NCI-H69 (cell line): Measurements from ENCODE around the gene HELQ.

Source experiments
- DNase-seq: peaks from one replicate; lab custom pipeline; 2025; lab: John Stamatoyannopoulos, UW

Gene HELQ

DNA sequence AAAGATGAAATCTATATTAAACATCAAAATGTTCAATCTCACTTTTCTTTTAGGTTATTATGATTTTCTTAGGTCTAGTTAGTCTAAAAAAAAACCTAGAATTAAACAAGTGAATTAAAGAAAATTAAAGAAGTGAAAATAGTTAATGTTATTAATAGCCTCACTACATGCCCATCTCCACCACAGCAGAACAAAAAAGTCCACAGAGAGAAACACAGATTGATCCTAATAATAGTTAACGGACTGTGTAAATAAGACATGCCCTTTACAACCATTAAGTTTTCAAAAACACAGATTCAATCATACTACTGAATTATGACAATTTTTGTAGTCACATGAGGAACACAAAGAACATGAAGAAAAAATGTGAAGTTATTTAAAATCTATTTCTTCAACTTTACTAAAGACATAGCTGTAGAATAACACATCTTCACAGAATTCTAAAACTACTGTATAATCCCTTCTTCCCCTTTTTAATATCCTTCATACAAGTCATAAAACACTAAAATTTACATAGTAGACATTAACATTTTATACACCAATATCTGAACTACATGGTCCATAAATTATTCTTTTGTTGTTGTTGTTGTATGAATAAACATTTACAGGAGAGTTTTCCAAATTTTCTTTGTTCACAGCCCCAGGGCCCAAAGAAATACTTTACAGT lies 15.3 kb downstream of the HELQ start:
- no peak for DNase-seq

DNA sequence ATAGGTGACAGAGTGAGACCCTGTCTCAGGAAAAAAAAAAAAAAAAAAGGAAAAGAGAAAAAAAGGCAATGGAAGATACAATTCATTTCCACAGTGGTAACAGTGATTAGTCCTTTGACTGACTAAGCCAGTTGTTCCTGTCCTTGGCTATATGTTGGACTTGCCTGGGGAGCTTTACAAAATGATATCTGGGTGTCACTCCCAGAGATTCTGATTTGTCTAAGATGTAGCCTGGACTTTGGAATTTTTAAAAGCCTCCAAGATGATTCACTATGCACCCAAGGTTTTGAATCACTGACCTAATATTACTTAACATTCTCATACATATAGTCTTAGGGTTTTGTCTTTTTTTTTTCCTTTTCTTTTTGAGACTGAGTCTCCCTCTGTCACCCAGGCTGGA lies 16.9 kb downstream of the HELQ start:
- DNase-seq, result no peak

DNA sequence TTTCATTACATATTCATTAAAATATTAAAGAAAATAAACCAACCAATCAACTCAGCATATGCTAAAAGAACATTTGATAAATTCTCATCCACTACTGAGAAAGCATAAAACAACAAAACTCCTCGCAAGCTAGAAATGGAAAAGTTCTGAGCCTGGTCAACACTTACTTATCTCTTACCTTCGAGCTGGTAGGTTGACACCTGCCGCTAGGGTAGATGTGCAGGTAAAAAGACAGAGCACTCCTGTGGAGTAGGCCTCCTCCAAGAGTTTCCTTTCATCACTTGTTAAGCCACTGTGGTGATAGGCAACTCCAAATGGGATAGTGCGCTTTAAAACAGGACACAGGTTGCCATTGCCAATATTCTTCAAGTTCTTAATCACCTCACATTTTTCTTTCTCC lies 18.9 kb downstream of the HELQ start:
- no peak for DNase-seq

DNA sequence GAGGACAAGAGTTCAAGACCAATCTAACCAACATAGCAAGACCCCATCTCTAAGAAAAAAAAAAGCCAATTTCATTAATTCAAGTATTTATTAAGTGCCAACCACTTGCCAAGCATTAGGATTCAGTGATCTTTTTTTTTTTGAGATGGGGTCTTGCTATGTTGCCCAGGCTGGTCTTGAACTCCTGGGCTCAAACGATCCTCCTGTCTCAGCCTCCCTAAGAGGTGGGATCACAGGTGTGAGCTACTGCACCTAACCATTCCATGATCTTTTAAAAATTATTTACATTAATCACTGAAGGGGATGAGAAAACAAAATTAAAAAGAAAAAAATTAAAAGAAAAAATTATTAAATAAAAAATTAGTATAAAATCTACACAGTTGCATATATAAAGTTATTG lies 24.4 kb downstream of the HELQ start:
- DNase-seq, result no peak

DNA sequence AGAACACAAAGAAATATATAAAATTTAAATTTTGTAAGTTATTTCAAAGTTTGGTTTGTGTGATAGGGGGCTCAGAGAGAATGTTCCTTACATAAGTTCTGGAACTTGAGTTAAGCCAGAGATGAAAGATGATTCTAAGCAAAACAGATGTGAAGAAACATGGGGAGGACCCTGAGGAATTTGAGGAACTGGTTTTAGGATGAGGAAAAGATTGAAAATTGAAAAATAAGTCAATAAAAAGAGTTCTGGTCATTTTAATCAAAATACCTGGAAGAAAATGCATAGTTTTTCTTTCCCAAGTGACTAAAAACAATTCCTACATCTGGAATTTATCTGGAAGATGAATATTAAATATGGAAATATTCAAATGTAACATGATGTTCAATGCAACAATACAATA lies 37.4 kb downstream of the HELQ start:
- DNase-seq, result no peak

DNA sequence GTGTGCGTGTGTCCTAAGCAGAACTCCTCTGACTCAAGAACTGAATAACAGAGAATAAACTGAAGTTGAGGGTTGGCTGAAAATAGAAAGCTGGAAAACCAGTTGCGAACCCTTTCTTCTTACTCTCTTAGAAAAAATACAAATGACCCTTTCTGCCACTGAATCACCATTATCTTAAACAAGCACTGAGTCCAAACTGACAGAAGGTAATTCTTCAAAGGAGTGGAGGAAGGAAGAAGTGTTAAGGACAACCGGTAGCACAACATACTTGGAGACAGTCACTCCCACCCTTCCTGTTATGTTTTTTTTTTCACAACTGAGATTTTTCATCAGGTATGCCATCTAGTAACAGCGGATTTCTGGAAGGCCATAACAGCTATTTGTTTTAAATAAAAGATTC lies 38.1 kb downstream of the HELQ start:
- no peak for DNase-seq

DNA sequence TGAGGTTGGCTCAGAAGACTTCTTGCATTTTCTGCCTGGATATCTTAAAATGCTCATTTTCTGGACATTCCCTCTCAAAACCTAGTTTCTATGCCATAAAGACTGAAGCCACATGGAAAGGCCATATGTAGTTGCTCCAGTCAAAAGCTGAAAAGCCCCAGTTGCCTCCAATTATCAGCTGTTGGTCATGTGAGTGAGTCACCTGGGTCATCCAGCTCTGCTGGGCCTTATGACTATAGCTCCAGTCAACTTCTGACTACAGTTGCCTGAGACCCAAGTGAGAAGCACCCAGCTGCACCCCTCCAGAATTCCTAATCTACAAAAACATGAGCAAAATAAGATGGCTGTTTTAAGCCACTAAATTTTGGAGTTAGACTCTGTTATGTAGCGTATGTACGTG lies 41.9 kb downstream of the HELQ start:
- DNase-seq, result no peak

DNA sequence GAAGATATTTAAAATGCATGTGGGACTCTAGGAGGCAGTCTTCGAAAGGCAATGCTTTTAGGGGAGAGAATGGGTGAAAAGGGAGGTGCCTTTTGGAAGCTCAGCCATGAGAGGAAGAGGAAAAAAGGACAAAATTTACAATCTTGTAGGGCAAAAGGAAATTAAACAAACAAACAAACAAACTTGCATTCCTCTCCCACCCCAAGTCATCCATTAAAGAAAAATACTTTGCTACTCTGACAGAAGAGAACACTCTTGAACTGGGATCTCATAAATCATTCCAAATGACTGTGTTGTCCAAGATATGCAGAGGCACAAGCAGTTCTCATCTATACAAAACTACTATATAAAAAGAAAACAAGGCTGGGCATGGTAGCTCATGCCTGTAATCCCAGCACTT lies 46.7 kb downstream of the HELQ start:
- no peak for DNase-seq

DNA sequence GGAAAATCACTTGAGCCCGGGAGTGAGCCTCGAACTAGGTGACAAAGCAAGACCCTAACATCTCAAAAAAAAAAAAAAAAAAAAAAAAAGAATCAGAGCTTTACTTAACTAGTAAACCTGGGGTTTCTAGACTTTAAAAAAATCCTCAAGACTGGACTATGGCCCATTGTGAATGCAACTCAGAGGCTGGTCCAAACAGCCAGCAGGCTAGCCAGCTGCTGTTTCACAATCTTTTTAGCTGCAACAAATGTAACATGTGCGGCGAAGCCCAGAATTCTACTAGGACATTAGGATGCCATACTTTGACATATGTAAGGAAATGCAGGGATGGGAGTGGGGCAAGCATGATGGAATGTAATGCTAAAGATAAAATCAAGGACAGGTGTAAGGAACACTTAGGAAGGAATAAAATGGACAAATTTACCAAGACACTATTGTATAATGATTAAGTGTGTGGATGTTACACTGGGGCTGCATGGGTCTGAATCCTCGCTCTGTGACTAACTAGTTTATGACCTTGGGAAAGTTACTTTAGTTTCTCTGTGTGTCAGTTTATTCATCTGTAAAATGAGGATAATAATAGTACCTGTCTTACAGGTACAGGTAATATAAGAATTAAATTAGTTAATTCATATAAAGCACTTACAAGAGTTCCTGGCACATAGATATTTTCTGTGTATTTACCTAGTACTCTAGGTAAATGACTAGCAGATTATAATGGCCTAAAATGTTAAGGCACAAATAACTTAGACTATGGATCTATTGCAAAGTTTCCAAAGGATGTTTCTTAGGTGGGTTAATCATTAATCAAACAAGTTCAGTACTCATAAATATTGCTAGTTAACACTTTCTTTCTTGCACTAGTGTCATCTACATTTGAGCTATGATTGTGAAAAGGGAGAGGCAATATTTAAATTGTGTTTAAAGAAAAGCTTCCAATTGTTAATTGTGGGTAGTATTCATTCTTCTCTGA lies 49.5 kb downstream of the HELQ start:
- DNase-seq, result no peak

DNA sequence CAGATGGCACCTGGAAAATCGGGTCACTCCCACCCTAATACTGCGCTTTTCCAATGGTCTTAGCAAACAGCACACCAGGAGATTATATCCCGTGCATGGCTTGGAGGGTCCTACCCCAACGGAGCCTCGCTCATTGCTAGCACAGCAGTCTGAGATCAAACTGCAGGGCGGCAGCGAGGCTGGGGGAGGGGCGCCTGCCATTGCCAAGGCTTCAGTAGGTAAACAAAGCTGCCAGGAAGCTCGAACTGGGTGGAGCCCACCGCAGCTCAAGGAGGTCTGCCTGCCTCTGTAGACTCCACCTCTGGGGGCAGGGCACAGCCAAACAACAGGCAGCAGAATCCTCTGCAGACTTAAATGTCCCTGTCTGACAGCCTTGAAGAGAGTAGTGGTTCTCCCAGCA lies 57.5 kb downstream of the HELQ start:
- peak; percentile 46 for DNase-seq

DNA sequence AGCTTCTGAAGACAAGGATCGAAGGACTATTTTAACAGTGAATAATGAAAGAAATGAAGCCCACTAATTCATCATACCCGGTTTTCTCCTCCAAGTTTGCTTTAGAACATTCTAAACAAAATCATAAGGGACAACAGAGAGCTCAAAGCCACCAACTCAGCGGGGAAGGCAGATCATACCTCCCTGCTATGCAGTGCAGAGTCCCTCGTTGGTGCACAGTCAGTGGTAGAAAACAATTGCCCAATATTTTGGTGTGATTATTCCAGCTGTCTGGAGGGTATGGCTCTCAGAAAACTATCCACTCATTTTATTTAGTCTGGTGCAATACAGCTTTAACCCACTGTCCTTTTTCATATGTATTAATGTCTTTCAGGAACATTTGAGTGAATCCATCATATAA lies 61.7 kb downstream of the HELQ start:
- no peak for DNase-seq

DNA sequence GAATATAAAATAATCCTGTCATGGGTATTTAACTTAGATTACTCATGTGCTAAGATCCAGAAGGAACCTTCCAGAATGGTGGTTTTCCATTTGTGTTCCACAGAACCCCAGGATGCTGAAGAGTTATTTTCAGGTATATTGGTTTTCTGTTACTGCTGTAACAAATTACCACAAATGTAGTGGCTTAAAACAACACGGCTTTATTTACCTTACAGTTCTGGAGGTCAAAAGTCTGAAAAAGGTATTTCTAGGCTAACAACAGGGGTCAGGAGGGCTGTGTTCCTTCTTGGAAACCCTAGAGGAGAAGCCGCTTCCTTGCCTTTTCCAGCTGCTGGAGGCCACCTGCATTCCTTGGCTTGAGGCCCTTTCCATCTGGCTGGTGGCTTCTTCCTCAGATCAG lies 63.1 kb downstream of the HELQ start:
- DNase-seq, result no peak

DNA sequence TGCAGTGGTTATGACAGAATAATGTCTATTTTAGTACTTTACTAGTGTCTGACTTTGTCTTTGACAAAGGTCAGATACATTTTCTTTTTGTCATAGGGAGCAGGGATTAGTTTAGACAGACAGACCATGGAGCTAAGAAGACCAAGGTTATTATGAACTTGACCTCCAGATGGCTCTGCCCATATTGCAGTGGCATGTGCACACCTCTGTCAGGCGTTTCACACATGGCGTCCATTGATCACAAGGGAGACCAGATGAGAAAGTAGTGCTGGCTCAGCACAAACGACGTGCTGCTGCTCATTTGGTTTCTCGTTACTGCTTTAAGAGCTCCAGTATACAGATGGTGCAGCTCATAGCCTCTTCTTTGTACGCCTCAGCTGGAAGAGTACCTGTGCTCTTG lies 64.7 kb downstream of the HELQ start:
- DNase-seq, result no peak

DNA sequence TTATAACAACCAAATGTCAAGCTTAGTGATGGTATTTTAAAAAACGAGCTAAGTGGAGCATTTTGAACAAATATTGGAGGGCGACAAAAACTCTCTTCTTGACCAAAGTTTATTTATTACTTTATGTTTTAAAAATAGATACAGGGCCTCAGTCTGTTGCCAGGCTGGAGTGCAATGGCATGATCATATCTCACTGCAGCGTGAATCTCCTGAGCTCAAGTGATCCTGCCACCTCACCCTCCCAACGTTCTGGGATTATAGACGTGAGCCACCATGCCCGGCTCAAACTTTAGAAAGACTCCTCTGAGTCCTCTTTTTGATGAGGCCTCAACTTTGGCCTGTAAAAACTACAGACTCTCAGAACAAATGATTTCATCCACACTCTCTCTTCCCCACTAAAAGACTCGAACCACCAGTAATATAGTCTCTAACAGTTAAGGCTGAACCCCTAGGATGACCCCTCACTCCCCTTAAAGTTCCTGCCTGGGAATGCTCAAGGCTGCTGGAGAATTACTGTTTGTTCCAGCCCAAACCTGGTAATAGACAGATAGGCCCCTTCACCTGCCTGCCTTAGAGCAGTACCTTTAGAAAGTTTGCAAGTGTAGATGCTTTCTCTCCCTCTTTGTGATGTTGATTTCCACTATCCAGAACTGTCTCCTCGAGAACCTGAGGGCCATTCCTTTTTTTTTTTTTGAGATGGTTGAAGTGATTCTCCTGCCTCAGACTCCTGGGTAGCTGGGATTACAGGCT lies 65.7 kb downstream of the HELQ start:
- DNase-seq, result no peak

DNA sequence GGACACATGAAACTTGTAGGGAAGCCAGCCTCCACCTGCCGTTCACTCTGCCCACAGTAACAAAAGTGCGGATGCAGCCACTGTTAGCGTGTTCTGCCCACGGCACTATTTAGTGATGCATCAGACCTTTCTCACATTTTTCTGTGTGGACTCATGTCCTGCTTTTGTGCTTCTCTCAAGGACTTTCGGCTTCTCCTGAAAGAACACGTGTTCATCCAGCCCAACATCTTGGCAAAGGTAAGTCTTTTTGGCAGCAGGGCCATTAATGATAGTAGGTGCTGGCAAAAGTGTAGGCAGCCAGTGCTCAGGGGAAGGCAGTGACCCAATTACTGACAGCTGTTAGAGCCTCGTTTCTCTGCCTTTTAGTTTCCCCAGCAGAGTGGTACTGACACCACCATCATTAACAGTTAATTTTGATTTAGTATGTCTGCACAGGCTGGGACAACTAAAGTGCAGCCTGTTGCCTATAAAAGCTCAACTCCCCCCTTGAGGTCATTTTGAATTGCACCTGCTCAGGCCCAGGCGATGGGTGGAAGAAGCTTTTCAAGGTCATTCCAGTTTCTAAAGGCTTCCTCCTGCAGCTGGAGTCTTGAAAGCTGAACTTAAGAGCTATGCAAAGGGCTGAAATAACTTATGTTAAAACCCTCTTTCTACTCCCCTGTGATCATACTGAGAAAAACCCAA lies 66.4 kb downstream of the HELQ start:
- peak; percentile 1 for DNase-seq

DNA sequence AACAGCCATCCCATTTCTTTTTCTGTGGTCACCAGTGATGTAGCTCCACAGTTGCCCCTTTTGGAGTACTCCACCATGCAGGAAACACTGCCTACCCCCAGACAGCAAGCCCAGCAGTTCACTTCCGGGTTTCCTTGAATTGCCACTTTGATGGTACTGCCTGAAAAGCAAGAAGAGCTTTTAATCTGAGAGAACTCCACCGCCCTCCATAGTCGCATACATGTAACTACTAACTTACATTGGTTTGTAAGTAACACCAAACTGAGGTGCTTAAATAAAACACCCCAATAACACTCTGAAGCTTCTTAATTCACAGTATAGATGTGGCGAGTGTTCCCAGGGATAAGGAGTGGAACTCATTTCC lies 67.3 kb downstream of the HELQ start:
- DNase-seq, result peak; percentile 10

DNA sequence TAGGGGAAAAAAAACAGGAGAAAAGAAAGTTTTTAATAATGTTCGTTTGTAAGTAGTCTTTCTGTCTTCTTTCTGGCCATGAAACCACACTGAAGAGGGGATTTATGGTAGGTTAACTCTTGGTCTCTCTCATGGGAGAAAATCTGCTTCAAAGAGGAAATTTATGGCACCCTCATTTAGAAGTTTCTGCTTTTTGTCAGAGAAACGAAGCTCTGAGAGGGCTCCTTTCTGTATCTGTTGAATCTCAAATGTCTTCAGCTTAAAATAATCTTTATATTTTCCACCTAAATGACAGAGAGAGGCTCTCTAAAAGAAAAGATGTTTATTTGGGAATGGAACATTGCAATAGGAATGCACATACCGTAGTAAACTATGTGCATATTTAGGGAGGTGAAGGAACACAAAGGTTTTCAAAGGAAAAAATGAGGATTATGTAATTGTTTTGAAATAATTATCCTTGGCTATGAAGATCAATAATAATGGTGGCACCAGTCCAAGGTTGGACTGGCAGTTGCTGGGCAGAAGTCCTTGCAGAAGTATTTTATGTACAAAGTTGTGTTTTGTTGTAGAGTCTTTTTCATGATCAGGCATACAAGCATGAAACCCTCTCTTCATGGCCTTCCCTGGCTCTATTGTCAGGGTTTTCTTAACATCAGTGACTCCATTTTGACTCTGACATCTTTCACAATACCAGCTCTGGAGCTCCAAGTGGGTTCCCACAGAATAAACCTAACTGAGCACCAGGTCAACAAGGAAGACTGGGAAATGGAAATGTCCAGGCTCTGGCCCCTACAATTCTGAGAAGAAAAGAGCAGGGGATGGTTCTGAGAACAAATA lies 67.9 kb downstream of the HELQ start:
- DNase-seq, result no peak

DNA sequence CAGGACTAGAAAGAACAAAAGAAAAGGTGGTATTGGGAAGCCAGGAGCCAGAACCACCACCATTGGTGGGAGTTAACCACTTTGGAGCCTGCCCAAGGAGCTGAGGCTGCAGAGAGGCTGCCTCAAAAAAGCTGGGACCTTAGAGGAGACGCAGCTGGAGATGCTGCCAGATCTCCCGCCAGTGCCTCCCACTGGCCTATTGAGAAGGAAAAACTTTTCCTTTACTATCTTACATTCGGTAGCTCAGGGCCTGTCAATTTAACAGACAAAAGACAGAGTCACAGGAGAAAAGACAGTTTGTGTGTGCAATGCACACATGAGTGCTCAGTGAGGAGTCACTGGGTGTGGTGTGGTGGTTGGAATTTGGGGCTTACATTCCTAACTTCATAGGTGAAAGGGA lies 68.6 kb downstream of the HELQ start:
- DNase-seq, result no peak

DNA sequence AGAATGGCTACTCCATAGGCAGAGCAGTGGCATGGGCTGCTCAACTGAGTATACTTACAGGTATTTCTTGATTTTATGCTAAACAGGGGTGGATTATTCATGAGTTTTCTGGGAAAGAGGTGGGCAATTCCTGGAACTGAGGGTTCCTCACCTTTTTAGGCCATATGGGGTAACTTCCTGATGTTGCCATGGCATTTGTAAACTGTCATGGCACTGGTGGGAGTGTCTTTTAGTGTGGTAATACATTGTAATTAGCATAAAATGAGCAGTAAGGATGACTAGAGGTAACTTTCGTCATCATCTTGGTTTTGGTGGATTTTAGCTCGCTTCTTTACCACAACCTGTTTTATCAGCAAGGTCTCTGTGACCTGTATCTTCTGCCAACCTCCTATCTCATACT lies 72.8 kb downstream of the HELQ start:
- no peak for DNase-seq

DNA sequence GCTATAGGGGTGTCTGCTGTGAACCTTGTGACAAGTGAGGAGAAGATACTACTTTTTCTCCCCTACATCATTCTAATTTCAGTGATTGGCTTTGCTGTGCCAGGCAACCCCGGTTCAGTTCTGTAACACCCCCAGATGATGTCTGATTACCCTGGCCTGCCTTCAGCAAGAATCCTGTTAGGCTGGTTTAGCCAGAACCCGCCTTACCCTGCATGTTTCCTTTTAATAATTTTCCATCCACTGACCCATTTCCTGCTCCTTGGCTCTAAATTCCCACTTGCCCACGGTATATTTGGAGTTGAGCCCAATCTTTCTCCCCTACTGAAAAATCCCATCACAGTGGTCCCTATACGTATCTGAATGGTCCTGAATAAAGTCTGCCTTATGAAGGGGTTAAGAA lies 74.5 kb downstream of the HELQ start:
- DNase-seq, result no peak

DNA sequence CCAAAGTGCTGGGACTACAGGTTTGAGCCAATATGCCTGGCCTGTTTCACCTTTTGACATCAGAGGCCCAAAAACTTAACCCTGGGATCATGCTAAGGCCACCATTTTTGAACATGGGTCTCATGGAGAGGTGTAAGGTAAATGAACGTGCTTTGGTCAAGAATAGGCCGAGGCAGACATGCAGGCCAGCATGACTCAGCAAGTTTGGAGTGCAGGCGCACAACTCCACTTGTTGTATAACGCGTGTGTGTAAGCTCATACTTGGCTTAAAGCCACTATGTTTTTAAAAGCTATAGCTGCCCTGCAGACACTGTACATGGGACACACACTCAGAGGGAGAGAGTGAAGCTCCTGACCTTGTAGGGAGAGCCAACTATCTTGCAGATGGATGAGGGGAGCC lies 77.2 kb downstream of the HELQ start:
- peak; percentile 5 for DNase-seq
